ENCODE measurements around the gene BRINP3. TPM values are rescaled to one million over a fixed set of nuclear protein-coding genes. Genes with fewer than 3 reads are reported as not detected.
"Not testable (repeated sequence)": the region's sequence is repeated elsewhere in the genome, so short reads cannot be mapped to it uniquely, and the experiment has no call there.

The BRINP3 gene
- polyA plus RNA-seq, 3 donors = 4.1 to 7.9 (median 5.3) TPM

- DNase-seq (ENCODE audit: low read depth in 3 of 3, low spot score in 2 of 3) = no peak
Observed at GRCh38 chr1:190126728-190127127, 350.9 kb downstream of the BRINP3 start.

GRCh38 chr1:190124068-190124467 lies 353.6 kb downstream of the BRINP3 start:
- no peak for DNase-seq (ENCODE audit: low read depth in 3 of 3, low spot score in 2 of 3)

- not testable (repeated sequence) for DNase-seq (ENCODE audit: low read depth in 3 of 3, low spot score in 2 of 3)
Observed at GRCh38 chr1:190120564-190120963, 357.1 kb downstream of the BRINP3 start.

GRCh38 chr1:190119683-190120082 lies 358.0 kb downstream of the BRINP3 start:
- no peak for DNase-seq (ENCODE audit: low read depth in 3 of 3, low spot score in 2 of 3)

- no peak for DNase-seq (ENCODE audit: low read depth in 3 of 3, low spot score in 2 of 3)
Observed at GRCh38 chr1:190116921-190117320, 360.7 kb downstream of the BRINP3 start.

DNA sequence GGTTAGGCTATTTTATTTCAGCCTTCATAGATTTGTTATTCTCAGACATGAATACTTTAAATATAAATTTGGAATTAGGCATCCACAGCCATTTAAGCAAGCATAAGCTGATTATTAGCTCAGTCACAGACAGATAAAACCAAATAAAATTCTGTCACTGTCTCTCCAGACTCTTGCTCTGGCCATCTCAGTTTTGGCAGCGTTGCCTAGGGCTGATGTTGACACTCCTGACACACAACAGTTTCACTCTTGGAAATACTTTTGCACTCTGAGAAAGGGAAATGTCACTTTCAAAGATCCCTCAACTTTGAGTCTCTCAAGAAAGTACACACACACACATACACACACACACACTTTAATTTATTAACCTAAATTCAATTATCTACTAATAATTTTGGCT lies 372.7 kb downstream of the BRINP3 start:
- no peak for DNase-seq (ENCODE audit: low read depth in 3 of 3, low spot score in 2 of 3)

GRCh38 chr1:190102757-190103326 lies 374.8 kb downstream of the BRINP3 start:
- no peak for DNase-seq (ENCODE audit: low read depth in 3 of 3, low spot score in 2 of 3)

DNA sequence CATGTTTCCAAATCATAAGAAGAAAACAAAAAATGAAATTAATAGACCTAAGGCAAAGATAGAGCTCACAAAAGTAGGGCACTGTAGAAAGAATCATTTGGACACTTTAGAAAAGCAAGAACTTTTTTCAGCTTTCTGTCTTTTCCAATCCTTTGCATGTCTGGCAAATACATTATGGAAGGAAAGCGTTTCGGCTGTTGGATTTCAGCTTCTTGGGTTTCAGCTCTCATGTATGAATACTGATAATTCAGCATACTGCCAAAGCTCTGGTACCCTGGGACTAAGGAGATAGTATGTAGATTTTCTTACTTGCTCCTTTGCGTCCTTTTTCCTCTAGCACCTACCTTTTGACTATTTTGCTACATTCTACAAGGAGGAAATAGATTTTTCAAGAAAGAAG lies 375.9 kb downstream of the BRINP3 start:
- DNase-seq (ENCODE audit: low read depth in 3 of 3, low spot score in 2 of 3) = no peak

GRCh38 chr1:190098756-190099155 lies 378.9 kb downstream of the BRINP3 start:
- no peak for DNase-seq (ENCODE audit: low read depth in 3 of 3, low spot score in 2 of 3)

DNA sequence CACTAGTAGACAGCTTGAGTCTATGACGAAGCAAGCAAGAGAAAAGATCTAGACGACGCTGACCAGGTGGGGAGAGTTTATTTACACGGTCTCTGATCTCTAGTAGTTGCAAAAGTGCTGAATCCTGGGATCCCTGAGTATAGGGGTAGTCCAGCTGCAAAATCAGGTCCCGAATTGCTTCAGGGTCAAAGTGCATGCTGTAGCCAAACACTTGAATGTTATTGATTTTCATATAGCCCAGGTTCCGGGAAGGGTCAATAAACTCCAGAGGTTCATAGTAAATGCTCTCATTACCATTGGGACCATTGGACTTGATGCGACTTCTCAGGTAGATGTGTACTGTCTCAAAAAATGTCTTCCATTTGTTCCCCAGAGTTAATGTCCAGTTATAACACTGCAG lies 379.6 kb downstream of the BRINP3 start:
- no peak for DNase-seq (ENCODE audit: low read depth in 3 of 3, low spot score in 2 of 3)

DNA sequence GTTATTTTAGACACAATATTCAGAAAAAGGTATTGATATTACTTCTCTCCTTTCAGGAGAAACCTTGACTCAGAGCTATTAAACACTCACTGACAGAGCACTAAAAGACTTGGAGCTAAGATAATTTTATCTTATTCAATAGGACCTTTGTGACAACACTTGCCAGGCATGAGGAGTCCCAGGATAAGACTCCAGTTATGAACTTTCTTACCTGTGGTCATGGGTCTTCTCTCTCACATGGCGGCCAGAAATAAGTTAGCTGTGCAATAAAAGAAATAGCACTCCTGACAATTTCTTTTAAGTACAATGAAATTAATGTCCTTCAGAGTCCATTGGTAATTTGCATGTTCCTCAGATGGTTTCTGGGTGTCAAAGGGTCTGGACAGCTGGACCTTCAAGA lies 382.1 kb downstream of the BRINP3 start:
- no peak for DNase-seq (ENCODE audit: low read depth in 3 of 3, low spot score in 2 of 3)

DNA sequence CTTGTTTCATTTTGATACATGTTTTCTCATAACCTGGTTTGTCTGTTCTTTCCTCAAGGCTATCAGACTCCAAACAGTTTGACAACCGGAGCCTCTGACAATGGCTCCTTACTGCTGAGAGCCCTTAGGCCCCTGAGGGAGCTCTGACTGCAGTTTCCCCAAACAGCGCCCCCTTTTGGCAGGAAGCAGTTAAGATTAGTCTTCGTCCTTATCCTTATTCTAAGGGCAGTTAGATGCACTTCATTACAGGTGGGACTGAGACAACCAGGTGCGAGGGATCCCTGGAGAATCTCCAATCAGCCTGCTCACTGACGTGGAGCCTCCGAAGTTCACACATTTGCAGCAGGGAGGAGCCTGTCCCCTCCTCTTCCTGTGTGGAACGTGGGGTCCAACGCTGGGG lies 393.1 kb downstream of the BRINP3 start:
- DNase-seq (ENCODE audit: low read depth in 3 of 3, low spot score in 2 of 3) = no peak

- DNase-seq (ENCODE audit: low read depth in 3 of 3, low spot score in 2 of 3) = no peak
Observed at GRCh38 chr1:190068304-190068703, 409.4 kb downstream of the BRINP3 start.

- no peak for DNase-seq (ENCODE audit: low read depth in 3 of 3, low spot score in 2 of 3)
Observed at GRCh38 chr1:190067592-190067991, 410.1 kb downstream of the BRINP3 start.

DNA sequence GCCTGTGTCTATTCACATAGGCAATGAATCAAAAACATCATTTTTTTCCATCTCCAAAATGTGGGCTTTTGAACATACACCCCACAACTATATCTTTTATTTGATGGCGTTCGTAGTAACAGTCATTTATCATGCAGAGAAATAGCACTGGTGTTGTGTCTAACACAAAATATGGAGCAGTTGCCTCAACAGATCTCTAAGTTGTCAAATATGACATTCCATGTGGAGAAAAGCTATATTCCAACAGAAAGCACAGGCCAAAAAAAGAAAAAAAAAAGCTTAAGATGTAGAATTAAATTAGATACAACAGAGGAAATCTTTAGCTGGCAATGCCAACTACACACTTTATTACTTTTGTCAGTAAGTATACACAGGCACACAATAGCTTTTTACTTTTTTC lies 411.7 kb downstream of the BRINP3 start:
- DNase-seq (ENCODE audit: low read depth in 3 of 3, low spot score in 2 of 3) = no peak

GRCh38 chr1:190049314-190049713 lies 428.4 kb downstream of the BRINP3 start:
- peak in 1 of 3 donors; percentile 23 for DNase-seq (ENCODE audit: low read depth in 3 of 3, low spot score in 2 of 3)

Data from right renal cortex interstitium (tissue), 3 donors.